Measurements from ENCODE around the gene TCL1A.

GRCh38 chr14:95695913-95696312 lies 18.0 kb downstream of the TCL1A start:
- TF ChIP-seq, protein P1, sequence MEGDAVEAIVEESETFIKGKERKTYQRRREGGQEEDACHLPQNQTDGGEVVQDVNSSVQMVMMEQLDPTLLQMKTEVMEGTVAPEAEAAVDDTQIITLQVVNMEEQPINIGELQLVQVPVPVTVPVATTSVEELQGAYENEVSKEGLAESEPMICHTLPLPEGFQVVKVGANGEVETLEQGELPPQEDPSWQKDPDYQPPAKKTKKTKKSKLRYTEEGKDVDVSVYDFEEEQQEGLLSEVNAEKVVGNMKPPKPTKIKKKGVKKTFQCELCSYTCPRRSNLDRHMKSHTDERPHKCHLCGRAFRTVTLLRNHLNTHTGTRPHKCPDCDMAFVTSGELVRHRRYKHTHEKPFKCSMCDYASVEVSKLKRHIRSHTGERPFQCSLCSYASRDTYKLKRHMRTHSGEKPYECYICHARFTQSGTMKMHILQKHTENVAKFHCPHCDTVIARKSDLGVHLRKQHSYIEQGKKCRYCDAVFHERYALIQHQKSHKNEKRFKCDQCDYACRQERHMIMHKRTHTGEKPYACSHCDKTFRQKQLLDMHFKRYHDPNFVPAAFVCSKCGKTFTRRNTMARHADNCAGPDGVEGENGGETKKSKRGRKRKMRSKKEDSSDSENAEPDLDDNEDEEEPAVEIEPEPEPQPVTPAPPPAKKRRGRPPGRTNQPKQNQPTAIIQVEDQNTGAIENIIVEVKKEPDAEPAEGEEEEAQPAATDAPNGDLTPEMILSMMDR (IDR thresholded peaks at IDR 0.05; ENCODE audit: extremely low read depth in 1 of 2, insufficient read depth in 1 of 2, low read depth in 1 of 2, low read length in 2 of 2) = no peak
- no peak for TF ChIP-seq POLR2AphosphoS5 (IDR thresholded peaks at IDR 0.05; ENCODE audit: insufficient read depth, low read depth, low read length)
- TF ChIP-seq FOS (IDR thresholded peaks at IDR 0.05; ENCODE audit: borderline replicate concordance, insufficient read depth, low read length) = no peak
- TF ChIP-seq EZH2 (IDR thresholded peaks at IDR 0.05; ENCODE audit: borderline replicate concordance, low read depth, low read length, severe bottlenecking) = no peak
- TF ChIP-seq, protein P2, sequence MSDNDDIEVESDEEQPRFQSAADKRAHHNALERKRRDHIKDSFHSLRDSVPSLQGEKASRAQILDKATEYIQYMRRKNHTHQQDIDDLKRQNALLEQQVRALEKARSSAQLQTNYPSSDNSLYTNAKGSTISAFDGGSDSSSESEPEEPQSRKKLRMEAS (IDR thresholded peaks at IDR 0.05; ENCODE audit: insufficient read depth, insufficient read length) = no peak
- no peak for TF ChIP-seq POLR2A (IDR thresholded peaks at IDR 0.05; ENCODE audit: low read depth, low read length)
- TF ChIP-seq JUN (IDR thresholded peaks at IDR 0.05; ENCODE audit: borderline replicate concordance, insufficient read depth, insufficient read length, low read depth) = no peak
- no peak for TF ChIP-seq GATA2 (IDR thresholded peaks at IDR 0.05; ENCODE audit: insufficient read depth, insufficient read length, low read depth, low read length)

All from endothelial cell of umbilical vein (primary cell).